Muscle layer of colon (tissue), 2 donors: Measurements from ENCODE around the gene ARGFX.
"Not testable (repeated sequence)": the region's sequence is repeated elsewhere in the genome, so short reads cannot be mapped to it uniquely, and the experiment has no call there.

Experiments
- H3K27ac ChIP-seq: one replicate; pipeline ENCODE4 v1.7.0; 2013; ENCODE audit warnings: low read depth, mild to moderate bottlenecking, low read length, moderate library complexity
- H3K27me3 ChIP-seq, 2 donors: one replicate each; pipeline ENCODE4 v1.7.0; 2013; ENCODE audit warnings: low read length in 2 of 2, mild to moderate bottlenecking in 2 of 2; ENCODE audit not compliant: insufficient read depth in 2 of 2, control insufficient read depth in 1 of 2
- H3K36me3 ChIP-seq: one replicate; pipeline ENCODE4 v1.7.0; 2013; ENCODE audit warnings: mild to moderate bottlenecking, low read length; ENCODE audit not compliant: insufficient read depth
- H3K4me1 ChIP-seq: one replicate; pipeline ENCODE4 v1.7.0; 2013; ENCODE audit warnings: mild to moderate bottlenecking, low read length; ENCODE audit not compliant: insufficient read depth
- H3K4me3 ChIP-seq, 2 donors: one replicate each; pipeline ENCODE4 v1.7.0; 2013; ENCODE audit warnings: low read length in 2 of 2, low read depth in 1 of 2, mild to moderate bottlenecking in 1 of 2, moderate library complexity in 1 of 2
- H3K9ac ChIP-seq: one replicate; pipeline ENCODE4 v1.7.0; 2013; ENCODE audit warnings: low read length
- H3K9me3 ChIP-seq: one replicate; pipeline ENCODE4 v1.7.0; 2013; ENCODE audit warnings: mild to moderate bottlenecking, low read length
- donor health status: abdominal sarcoma.
- donor health status: Adenocarcinoma of cecum.

Gene ARGFX

DNA sequence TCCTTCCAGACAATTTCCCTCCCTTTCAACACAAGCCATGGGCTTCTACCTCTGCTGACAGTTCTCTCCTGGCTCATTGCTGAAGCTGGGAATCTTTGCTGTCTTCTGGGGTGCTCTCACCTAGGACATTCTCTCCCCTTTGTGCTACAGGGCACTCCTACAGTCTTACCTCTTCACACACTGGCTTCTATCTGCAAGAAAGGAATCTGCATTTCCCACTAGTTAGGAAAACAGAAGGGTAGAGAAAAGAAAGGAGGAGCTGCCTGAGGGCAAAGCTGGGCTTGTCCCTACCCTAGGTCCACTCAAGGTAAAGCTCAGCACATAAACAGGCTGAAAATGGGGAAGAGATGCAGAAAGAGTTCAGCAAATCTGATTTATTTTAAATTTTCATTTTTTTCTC lies 5.6 kb upstream of the ARGFX start:
- Histone ChIP-seq H3K36me3 (no peaks in the 10 kb centered on the region), H3K27ac (no peak overlapping the region), H3K27me3 (no peaks in the 10 kb centered on the region), H3K9me3 (no peaks in the 10 kb centered on the region), H3K9ac (no peak overlapping the region), H3K4me3 (no peak overlapping the region), H3K4me1 (peaks cover 8% of the 10 kb centered on the region)

- Histone ChIP-seq H3K4me3 (no peak overlapping the region), H3K27ac (no peak overlapping the region), H3K9me3 (no peaks in the 10 kb centered on the region), H3K9ac (no peak overlapping the region), H3K36me3 (no peaks in the 10 kb centered on the region), H3K27me3 (no peaks in the 10 kb centered on the region), H3K4me1 (peaks cover 5% of the 10 kb centered on the region)
Measured at GRCh38 chr3:121566773-121567172, 976 bp upstream of the ARGFX start.

GRCh38 chr3:121574449-121574848 lies 6.7 kb downstream of the ARGFX start:
- no peaks in the 10 kb centered on the region for H3K36me3 ChIP-seq
- no peak overlapping the region for H3K27ac ChIP-seq
- H3K4me3 ChIP-seq = no peak overlapping the region
- H3K9ac ChIP-seq = no peak overlapping the region
- no peaks in the 10 kb centered on the region for H3K27me3 ChIP-seq
- H3K9me3 ChIP-seq = no peaks in the 10 kb centered on the region
- H3K4me1 ChIP-seq = no peaks in the 10 kb centered on the region

GRCh38 chr3:121581691-121582090 lies 13.9 kb downstream of the ARGFX start:
- Histone ChIP-seq H3K27ac (no peak overlapping the region), H3K36me3 (no peaks in the 10 kb centered on the region), H3K4me1 (no peaks in the 10 kb centered on the region), H3K9me3 (no peaks in the 10 kb centered on the region), H3K9ac (no peak overlapping the region), H3K4me3 (no peak overlapping the region), H3K27me3 (no peaks in the 10 kb centered on the region)

DNA sequence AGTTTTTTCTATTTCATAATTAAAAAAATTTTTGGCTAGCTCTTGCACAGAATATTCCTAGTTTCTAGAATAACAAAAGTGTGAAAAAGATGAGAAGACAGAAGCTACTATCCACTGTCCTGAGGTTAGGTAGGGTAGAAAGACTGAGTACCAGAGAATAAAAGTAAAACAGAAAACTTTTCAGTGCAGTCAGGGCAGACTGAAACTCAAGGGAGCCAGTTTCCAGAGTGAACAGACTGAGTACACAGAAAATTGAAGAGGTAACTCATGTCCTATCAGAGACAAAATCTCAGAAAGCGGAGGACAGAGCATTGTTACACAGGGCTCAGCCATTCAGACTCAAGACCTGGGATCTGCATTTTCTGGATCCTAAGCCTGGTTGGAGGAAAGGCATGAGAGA lies 16.7 kb downstream of the ARGFX start:
- no peaks in the 10 kb centered on the region for H3K9me3 ChIP-seq
- no peak overlapping the region for H3K27ac ChIP-seq
- H3K27me3 ChIP-seq = no peaks in the 10 kb centered on the region
- H3K9ac ChIP-seq = no peak overlapping the region
- H3K4me1 ChIP-seq = no peaks in the 10 kb centered on the region
- H3K4me3 ChIP-seq = no peak overlapping the region
- no peaks in the 10 kb centered on the region for H3K36me3 ChIP-seq

GRCh38 chr3:121592856-121593702 lies 25.3 kb downstream of the ARGFX start, which contains the start of gene FBXO40:
Gene FBXO40 (plus strand): TSS chr3:121593379. CDS start chr3:121620576, 27,197 bp downstream.
- Histone ChIP-seq H3K9me3 (no peaks in the 10 kb centered on the region), H3K9ac (no peak within 1 kb of the TSS), H3K4me1 (no peaks in the 10 kb centered on the region), H3K4me3 (no peak within 1 kb of the TSS), H3K27ac (no peak within 1 kb of the TSS), H3K36me3 (no peaks in the 10 kb centered on the region), H3K27me3 (no peaks in the 10 kb centered on the region)

GRCh38 chr3:121593806-121594205 lies 26.1 kb downstream of the ARGFX start:
- not testable (repeated sequence) for H3K27me3 ChIP-seq, H3K4me3 ChIP-seq, H3K9ac ChIP-seq, H3K36me3 ChIP-seq, H3K4me1 ChIP-seq, H3K27ac ChIP-seq, H3K9me3 ChIP-seq

- Histone ChIP-seq H3K9ac (no peak overlapping the region), H3K27ac (no peak overlapping the region), H3K36me3 (no peaks in the 10 kb centered on the region), H3K4me3 (no peak overlapping the region), H3K27me3 (no peaks in the 10 kb centered on the region), H3K9me3 (no peaks in the 10 kb centered on the region), H3K4me1 (no peaks in the 10 kb centered on the region)
Measured at GRCh38 chr3:121594850-121595249, 27.1 kb downstream of the ARGFX start.

DNA sequence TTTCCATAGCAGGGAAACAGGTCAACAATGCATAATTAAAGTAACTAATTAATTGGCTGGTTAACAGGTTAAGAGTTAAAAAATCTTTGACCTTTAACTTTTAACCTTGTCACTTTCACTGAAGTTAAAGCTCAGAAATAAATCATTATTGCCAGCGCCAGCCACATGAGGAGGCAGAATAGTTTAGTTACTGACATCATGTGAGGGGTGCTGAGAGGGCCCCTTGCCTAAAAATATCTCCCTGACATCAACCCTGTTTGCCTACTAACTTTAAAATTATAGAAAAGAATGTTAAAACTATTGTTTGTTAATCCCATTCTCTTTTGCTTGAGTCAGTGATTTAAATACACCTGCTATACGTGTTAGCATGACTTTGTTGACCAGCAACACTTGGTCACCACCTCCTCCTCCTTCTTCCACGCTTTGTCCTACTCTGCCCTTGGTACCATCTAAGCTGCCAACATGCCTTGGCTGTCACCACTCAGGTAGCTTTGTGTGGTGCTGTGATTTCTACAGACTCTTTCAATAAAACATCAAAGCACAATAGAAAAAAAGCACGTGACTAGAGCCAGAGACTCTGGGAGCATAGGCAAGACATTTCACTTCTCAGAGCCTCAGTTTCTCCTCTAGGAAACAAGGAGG lies 28.1 kb downstream of the ARGFX start:
- no peaks in the 10 kb centered on the region for H3K4me1 ChIP-seq
- no peak overlapping the region for H3K9ac ChIP-seq
- H3K36me3 ChIP-seq = no peaks in the 10 kb centered on the region
- H3K9me3 ChIP-seq = no peaks in the 10 kb centered on the region
- no peak overlapping the region for H3K27ac ChIP-seq
- H3K4me3 ChIP-seq = no peak overlapping the region
- no peaks in the 10 kb centered on the region for H3K27me3 ChIP-seq

DNA sequence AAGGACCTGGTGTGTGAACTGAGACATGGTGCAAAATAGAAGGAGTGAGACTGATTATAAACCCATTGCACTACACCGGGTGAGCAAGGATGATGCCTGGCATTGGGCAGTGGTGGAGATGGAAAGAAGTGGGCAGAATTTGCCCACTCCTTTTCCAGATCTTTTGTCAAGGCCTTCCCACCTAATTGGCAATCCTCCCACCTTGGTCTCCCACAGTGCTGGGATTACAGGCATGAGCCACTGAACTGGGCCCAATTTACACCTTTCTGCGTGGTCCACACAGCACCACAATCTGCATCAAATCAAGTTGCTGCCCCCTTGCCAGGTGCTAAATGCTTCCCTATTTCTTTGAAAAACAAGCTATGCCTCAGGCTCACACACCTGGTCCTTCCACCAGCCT lies 30.8 kb downstream of the ARGFX start:
- Histone ChIP-seq H3K4me1 (no peaks in the 10 kb centered on the region), H3K9me3 (no peaks in the 10 kb centered on the region), H3K27ac (no peak overlapping the region), H3K27me3 (no peaks in the 10 kb centered on the region), H3K9ac (no peak overlapping the region), H3K4me3 (no peak overlapping the region), H3K36me3 (no peaks in the 10 kb centered on the region)

GRCh38 chr3:121599900-121600299 lies 32.2 kb downstream of the ARGFX start:
- H3K27me3 ChIP-seq, H3K27ac ChIP-seq: not testable (repeated sequence)

More at GRCh38 chr3:121599900-121600299, 32.2 kb downstream of the ARGFX start:
- H3K4me1 ChIP-seq, H3K9me3 ChIP-seq, H3K9ac ChIP-seq, H3K4me3 ChIP-seq, H3K36me3 ChIP-seq: not testable (repeated sequence)
